GM18507 (cell line): Measurements from ENCODE around the gene LRRN2.

ENCODE experiments used
- DNase-seq: peaks from one replicate; pipeline ENCODE4 v3.0.0; 2011; ENCODE audit warnings: low read depth; ENCODE audit not compliant: insufficient read length; ENCODE audit errors: extremely low spot score
- FAIRE-seq: peaks from 2 replicates; lab custom pipeline; 2011; peaks lifted over from hg19 to GRCh38; lab: Jason Lieb, UNC

LRRN2 gene

DNA sequence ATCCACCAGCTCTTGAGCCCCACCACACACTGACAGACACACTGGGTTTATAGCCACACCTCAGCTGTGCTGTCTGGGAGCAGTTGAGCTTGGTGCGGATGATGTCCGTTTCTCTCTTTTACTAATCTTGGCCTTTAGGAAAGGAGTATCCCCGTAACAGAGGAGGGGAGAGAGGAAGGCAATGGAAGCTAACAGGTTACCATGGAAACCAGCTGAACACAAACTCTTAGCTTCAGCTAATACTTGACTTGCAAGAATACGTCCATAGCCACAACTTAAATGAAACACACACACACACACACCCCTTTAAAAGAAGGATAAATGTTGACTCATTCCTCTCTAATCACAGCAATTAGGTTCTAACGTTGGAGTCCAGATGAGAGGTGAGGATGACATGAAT lies 28.0 kb upstream of the LRRN2 start:
- no peak for FAIRE-seq
- DNase-seq = no peak

DNA sequence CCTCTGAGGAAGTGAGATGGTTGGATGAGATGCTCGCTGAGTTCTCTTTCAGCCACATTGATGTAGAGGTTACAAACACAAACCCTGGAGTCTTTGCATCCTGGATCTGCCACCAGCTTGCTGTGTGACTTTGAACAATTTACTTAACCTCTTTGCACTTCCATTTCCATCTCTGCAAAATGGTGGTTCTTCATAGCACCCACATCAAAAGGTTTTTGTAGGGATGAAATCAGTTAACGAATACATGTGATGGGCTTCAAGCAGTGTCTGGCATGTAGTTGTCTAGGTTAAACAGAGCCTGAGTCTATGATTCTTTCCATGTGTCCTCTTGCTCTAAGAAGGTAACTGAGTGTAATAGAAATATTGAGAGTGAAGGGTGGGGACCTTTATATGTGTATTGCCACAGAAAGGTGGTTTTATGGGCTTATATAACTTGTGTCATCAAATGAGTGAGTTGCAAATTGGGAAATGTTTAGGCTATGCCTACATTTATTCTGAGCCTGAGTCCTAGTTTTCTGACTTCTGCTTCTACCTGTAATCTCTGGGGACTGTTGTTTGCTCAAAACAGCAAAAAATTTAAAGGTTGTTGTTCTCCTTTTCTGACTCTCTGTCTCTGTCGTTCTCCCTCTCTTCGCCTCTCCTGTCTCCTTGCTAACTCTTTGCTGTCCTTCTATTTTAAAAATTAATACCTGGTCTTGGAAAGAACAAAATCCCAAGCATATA lies 27.3 kb upstream of the LRRN2 start:
- no peak for FAIRE-seq
- DNase-seq = no peak

DNA sequence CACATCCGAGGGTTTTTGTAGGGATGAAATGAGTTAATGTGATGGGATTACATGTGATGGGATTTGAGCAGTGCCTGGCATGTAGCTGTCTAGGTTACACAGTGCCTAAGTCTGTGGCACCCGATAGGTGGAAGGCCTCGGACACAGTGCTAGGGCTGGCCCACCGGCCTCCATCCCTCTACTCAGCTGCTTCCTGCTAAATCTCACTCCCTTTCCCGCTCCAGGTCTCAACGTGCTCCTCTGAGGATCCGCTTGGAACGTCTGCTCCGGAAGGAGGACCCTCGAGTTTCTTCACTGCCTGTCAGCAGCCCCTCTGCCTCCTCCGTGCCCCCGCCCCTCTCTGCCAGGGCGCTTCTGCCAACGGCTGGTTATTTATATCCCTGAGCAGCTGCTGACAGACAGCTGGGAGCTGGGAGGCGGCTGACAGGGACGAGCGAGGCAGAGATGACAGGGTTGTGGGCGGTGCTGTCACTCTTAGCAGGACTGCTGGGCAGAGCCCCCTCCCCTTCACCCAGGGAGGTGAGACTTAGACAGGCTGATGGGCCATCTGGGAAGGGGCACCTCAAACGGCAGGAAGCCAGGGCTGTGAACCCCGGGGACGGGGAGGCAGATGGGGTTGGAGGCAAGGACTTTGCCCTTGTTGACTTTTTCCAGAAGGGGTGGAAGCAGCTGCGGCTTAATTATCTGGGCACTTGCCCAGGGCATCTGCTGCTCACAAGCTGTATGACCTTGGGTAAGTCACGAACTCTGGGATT lies 26.6 kb upstream of the LRRN2 start:
- no peak for FAIRE-seq
- DNase-seq = no peak

DNA sequence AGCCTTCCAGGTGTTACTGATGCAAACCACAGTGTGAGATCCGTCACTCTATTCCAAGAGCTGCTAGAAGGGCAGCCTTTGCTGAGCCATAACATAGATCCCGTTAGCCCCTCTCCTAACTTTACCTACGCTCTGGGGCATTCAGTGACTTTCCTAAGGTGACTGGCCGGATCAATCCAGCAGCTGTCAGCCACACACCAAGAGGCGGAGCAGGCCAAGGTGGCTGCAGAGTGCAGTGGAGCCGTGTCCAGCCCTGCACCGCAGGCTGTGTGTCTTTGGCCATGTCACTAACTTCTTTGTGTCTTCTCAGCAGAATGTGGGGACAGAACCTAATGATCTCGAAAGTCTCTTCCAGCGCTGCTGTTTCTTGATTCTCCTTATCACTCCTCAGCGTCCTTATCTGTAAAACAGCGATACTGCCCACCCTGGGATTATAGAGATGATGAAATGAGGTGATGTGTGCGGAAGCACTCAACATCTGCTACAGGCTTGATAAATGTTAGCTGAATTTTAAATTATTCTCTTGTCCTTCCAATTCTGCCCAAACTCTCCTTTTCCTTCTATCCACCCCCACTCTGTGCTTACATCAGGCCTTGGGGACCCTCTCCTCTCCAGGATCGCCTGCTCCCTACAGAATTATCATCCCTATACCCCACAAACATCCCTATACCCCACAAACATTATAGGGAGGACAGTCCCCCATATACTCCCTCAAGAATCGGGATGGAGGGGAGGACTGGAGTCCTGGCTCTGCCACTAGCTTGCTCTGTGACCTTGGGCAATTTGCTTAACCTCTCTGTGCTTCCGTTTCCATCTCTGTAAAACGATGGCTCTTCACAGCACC lies 25.8 kb upstream of the LRRN2 start:
- DNase-seq (no peak), FAIRE-seq (no peak)

DNA sequence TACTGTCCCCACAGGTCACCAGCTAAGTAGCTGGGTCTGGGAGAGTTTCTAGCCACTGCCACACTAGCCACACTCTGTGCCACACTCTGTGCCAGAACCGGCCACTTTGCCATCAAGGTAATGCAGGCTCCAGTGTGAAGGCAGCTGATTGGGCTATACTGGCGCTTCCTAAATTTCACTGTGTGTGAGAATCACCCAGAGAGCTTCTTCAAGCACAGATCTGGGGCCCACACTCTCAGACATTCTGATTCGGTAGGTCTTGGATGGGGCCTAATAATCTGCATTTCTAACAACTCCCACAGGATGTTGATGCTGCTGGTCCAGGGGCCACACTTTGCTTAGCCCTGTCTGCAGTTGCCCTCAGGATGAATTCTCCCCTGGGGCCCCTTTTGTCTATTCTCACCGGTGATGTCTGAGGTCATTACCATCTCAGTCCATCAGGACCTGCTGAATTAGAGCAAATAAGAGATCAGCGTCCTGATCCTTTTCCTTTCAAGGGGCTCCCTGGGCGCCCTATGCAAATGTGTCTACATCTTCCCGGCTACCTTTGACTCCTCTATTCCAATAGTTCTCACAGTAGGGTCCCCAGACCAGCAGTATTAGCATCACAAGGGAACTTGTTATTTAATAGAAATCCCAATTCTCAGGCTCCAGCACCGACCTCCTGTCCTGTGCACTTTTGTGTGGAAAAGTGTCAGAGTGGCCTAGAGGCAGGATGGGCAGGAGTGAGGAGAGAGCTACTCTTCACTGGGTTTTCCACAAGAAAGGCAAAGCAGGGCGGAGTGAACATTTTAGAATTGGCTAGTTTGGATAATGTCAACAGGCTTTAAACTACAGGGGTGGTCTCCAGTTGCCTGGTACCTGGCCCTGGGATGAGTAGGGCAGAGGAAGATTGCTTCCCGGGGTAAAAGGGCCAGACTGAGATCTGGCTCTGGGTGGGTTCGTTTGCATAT lies 24.7 kb upstream of the LRRN2 start:
- no peak for FAIRE-seq
- DNase-seq = no peak

DNA sequence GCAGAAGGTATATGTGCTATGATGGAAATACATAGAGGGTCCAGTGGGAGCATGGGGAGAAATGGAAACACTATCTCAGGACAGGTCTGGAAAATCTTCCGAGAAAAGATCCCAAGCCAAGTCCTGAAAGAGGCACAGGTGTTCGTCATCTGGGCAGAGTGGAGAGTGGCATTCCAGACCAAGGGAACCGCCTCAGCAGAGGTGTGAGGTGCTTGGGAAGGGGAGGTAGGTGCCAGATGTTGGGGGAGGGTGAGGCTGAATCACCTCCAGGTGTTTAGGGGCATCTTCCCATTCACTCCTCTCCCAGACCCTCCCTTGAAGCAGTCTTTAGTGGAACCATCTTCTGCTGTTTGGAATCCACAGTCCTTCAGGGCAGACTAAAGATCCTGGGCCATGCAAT lies 23.5 kb upstream of the LRRN2 start:
- DNase-seq (no peak), FAIRE-seq (no peak)

DNA sequence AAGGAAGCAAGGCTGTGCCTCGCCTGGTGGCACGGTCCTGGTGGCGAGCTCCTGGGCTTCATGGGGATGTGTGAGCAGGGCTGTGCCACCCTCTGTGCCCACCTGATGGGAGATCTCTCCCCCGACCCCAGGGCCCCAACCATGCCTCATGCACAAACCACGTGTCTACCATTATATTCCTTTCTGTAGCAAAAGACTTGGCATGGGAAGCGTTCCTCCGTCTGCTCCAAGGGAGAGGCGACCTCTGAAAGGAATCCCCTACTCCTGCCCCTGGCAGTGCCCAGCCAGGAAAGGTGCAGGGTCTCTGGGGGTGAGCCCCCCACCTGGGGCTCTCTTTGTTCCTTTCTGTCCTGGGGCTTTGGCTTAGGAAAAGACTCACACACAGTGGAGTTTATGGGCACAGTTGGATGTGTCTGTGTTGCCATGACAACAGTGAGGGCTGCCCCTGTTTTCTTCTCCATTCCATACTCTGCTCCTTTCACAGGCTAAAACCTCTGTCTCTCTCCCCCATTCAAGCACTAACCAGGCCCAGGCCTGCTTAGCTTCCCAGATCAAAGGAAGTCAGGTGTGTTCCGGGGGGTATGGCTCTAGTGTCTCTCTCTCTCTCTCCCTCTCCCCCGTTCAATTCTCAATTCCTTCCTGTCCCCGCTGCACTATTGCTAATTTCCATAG lies 21.4 kb upstream of the LRRN2 start:
- DNase-seq (no peak), FAIRE-seq (no peak)

DNA sequence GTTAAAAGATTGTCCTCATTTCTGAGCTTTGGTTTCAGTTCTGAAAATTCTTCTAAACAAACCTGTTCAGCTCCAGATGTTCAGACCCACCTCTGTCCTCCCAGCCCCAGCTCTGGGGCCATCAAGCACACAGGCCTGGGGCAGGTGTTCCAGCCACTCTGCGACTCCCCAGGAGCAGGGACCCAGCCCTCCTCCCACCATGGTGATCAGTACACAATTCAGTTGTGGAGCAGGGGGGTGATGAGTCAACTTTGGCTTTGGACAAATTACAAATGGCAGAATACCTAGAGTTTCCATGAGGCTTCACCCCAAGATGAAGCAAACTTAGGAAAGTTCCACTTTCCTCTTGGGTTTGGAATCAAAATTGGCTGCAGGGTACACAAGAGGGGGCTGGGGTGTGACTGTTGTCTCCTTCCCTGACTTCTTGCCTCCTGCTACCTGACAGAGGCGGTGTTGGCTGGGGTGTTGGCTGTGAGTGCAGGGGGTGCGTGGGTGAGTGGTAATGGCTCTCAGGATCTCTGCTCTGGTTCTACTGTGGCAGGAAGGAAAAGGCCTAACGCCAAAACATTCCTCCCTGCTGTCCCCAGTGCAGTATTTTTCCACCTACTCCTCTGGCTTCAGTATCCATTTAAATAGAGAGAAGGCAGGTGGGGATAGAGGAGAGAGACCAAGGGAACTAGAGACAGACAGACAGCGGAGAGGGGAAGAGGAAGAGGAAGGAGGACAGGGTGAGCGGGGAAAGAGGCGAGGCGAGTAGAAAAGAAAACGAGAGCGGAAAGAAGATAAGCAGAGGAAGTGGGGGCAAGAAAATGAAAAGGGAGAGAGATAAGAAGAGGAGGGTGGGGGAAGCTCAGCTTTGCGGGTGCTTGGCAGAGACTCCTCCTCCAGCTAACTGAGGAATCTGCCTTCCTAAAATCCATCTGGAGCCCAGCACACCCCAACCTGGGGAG lies 20.6 kb upstream of the LRRN2 start:
- no peak for DNase-seq
- FAIRE-seq = no peak

DNA sequence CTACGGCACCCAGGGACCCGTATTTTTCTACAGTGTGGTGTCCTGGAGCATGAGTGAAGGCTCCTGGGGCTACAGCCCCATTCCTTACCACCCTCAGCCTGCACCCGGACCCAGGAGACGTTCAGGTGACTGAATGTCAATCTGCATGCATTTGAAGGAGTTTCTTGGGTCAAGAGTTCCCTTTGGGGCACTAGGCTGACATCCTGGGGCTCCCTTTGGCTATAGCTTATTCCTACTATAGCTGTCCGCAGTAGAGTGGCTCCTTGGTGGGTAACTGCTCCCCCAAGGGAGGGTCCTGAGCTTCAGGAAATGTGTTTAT lies 19.9 kb upstream of the LRRN2 start:
- FAIRE-seq (no peak), DNase-seq (no peak)

DNA sequence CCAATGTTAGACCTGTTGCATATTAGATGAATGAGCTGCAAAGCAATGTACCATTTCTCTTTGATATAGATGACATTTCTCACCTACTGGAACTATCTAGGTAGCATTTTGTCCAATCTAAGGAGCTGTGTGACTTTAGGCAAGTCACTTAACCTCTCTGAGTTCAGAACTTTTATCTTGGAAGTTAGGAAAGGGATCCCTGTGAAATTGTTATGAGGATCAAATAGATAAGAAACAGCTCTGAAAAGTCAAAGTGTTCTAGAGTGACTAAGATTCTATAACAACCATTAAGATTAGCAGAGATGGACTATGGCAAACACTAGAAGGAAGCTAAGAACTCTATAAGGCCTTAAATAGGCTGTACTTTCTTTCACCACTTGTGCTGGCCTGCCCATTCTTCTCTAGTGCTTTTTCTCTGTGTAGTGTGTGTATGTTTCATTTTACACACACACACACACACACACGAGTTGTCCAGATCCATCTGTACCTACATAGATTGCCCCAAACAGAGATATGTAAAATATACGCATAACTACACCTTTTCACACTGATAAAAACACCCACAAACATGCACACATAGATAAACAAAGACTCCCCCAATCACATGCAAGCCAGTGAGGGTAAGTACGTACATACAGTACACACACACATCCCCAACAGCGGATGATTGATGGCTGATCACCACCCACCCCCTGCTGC lies 19.4 kb upstream of the LRRN2 start:
- no peak for DNase-seq
- no peak for FAIRE-seq

DNA sequence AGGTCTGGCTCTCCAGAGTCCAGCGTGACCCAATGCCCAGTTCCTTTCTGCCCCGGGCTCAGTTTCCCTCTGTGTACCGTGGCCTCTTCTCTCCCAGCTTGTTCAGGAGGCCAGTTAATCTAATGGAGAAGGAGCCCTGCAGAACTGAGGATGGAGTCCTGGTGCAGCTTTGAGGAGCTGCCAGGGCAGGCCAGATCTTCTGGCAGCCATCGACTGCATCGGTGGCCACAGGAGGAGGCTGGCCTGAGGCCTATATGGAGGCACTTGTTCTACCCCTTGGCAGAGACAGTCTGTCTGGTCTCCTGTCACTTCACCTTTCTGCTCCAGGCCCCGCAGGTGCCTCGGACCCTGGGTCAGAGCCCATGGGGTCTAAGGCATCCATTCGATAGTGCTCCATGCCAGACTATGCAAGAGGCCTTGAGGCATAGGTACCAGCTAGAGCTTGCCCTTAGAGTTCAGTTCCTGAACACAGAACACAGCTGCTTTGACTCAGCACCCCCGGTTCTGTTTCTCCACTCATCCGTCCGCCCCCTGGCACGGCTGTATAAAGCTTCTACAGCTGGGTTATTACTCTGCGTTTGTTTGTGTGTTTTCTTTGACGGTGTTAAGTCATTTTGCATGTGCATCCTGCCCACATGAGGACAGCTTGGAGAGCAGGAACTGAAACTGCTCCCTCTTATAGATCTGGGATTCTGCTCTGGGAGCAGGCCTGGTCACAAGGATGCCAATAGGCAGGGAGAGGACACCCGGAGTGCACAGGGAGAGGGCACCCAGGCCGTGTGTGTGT lies 18.5 kb upstream of the LRRN2 start:
- FAIRE-seq = no peak

DNA sequence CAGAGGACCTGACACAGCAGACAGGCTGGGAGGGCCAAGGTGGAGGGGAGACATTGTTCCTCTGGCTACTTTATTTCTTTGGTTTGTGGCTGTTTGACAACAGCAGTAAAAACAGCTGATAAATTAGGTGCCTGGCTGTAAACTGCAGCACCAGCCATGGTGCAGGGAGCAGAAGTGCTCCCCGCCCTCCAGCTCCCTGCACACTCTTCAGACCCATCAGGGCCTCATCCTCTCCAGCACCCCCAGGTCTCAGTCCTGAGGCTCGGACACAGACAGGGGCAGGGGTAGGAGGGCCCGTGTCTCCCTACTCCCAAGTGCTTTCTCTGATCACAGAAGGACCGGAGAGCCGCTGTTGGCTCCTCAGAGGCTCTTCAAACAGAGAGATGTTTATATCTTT lies 17.7 kb upstream of the LRRN2 start:
- DNase-seq (no peak), FAIRE-seq (no peak)

More for the DNA sequence above, 18.5 kb upstream of the LRRN2 start:
- DNase-seq = no peak

DNA sequence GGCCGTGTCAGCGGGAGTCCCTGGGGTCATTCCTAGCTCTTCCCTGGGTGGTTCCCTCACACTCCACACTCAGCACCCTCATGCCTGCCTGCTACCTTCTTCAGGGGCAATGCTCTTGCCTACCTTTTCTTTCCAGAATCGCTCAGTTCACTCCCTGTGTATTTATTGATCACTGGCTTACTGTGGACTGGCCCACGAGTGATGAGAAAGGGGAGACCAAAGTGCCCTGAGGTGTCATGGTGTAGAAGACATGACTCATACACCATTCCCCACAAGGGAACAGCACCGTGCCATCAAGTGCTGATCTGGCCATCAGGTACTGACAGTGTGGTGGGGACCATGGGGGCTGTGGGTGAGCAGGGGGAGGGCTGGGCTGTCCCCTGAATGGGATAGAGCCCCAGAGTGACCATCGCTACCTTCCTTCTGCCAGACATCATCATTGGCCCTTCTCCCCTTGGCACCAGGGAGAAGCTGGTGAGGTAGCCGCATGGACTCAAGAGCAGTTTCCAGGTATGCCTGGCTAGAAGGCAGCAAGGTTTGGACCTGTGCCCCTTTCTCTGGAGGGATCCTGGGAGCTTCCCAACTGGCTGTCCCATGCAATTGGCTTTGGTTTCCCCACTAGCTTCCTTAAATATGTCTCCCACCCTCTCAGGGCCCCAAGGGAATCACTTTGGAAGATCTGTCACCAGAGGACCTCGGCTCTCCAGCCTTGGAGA lies 17.2 kb upstream of the LRRN2 start:
- FAIRE-seq (no peak), DNase-seq (no peak)

DNA sequence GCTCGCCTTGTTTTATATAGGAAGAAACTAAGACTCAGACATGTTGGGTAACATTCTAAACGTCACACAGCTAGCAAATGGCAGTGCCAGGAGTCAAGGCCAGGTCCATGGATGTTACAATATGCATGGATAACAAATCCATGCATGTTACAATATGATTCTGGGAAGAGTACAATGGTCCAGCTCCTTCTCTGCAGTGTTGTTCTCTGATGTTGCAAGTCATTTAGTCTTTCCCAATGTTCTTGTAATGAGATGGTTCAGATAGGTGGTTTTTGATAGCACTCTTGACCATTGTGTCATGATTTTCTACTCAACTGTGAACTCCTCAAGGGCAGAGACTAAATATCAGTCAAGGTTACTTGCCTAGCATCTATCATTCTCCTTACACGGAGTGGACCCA lies 15.7 kb upstream of the LRRN2 start:
- no peak for FAIRE-seq
- no peak for DNase-seq

DNA sequence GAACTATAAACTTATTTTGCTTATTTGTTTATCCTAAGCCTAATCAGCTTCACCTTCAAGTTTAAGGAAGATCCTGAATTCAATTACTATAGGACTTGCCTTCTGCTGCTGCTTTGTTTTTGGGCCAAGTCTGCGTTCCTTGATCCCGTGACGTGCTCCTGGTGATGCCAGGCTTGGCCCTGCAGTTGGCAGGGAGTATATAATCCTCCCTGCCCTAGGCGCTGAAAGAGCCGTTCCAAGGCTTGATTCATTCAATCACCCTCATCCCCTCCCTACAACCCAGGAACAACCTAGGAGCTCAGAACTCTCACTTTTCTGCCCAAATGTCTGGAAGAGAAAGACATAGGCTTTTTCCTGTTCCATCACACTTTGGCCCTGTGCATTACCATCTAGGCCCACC lies 12.4 kb upstream of the LRRN2 start:
- DNase-seq (no peak), FAIRE-seq (no peak)

DNA sequence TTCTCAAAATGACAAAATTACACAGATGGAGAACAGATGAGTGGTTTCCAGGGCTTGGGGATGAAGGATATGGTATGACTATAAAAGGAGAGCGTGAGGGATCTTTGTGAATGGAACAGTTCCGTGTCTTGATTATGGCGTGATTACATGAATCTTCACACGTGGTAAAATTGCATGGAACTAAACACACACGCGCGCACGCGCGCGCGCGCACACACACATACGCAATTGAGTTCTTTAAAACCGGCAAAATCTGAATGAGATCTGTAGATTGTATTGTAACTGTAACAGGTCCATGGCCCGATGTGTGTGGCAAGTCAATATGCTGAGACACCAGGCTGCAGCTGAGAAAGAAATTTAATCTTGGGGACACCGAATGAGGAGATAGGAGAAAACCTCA lies 11.1 kb upstream of the LRRN2 start:
- FAIRE-seq (no peak), DNase-seq (no peak)
